ENCODE measurements around the gene CHN1. TPM values are rescaled to one million over a fixed set of nuclear protein-coding genes. Genes with fewer than 3 reads are reported as not detected.
A peak's percentile ranks its signal among the peaks of the same experiment; 100 is the strongest.

The CHN1 gene
- total RNA-seq, 6 donors from 2014 or later, result 7.2 to 27.1 (median 11.0) TPM

DNA sequence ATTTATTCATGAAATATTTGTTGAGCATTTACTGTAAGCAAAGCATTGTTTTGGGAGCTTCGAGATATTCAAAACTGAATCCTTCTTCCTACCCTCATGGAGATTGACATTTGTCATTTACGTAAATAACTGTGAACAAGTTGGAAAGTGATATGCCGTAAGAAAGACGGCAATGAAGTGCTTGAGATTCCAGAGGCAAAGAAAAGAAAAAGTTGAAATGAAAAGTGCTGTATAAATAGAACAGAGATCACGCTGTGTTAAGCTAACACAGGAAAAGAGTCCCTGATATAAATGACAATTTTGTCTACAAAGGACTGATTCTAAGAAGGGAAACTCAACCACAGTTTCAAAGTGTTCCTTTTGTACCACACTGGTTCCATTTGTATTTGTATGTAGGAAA is 242.7 kb downstream of the CHN1 start:
- WGBS, 2 donors, result 53 to 61% methylated on average over 5 of the region's 5 CpGs
- TF ChIP-seq EP300 (IDR thresholded peaks at IDR 0.05) (no peak), POLR2AphosphoS5 (IDR thresholded peaks at IDR 0.05) (no peak), CTCF (IDR thresholded peaks at IDR 0.05) (no peak), POLR2A (IDR thresholded peaks at IDR 0.05) (no peak)
- H3K27me3 ChIP-seq, result no peaks in the 10 kb centered on the region
- no peaks in the 10 kb centered on the region for H3K36me3 ChIP-seq
- no peak for DNase-seq
- no peak for ATAC-seq (ENCODE audit: low FRiP score in 2 of 2)
- no peaks in the 10 kb centered on the region for H3K9me3 ChIP-seq
- H3K27ac ChIP-seq, result no peak overlapping the region
- no peaks in the 10 kb centered on the region for H3K4me1 ChIP-seq
- H3K4me3 ChIP-seq, result no peak overlapping the region

DNA sequence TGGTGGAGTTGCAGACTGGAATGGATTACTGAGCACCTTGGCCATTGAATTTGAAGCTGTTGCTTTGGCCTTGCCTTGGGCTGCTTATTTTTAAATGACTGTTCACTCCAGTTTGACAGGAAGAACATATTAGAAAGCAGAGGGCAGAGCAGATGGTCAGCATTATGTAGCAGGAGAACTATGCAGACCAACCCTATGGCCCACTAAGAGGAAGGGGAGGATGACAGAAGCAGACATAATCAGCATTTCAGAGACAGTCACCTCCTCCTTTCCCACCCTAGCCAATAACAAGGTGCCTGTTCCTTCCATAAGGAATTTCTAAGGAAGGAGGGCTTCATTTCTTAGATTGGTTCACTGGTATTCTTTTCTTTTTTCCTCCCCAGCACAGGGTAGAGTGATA is 243.3 kb downstream of the CHN1 start:
- H3K27ac ChIP-seq, result no peak overlapping the region
- DNase-seq (no peak), ATAC-seq (ENCODE audit: low FRiP score in 2 of 2) (no peak)
- H3K4me3 ChIP-seq, result no peak overlapping the region
- H3K4me1 ChIP-seq, result no peaks in the 10 kb centered on the region
- H3K36me3 ChIP-seq, result no peaks in the 10 kb centered on the region
- TF ChIP-seq EP300 (IDR thresholded peaks at IDR 0.05) (no peak), POLR2AphosphoS5 (IDR thresholded peaks at IDR 0.05) (no peak), POLR2A (IDR thresholded peaks at IDR 0.05) (no peak), CTCF (IDR thresholded peaks at IDR 0.05) (no peak)
- H3K9me3 ChIP-seq, result no peaks in the 10 kb centered on the region
- H3K27me3 ChIP-seq, result no peaks in the 10 kb centered on the region

DNA sequence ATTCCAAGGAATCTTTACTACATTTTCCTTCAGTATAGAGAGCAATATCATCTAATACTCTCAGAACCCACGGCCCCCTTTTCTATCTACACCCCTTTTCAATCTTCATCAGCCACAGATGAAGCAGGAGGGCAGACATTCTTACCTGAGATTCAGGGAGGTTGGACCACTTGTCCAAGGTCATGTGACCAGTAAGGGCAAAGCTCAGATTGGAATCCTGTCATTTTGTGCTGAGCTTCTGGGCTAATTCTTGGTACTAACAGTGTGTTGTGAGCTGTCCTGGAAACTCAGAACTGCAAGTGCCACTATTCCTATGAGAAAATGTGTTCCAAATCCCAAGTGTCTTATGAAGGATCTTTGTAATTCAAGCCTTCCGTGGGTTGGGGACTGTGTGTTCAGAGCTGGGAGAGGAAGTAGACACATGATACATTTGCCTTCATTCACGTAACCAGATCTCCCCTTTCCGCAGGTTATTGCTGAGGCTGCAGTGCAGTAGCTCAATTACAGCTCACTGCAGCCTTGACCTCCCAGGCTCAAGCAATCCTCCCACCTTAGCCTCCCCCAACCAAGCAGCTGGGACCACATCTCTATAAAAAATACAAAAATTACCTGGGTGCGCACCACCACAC is 244.2 kb downstream of the CHN1 start:
- whole genome bisulfite sequencing, 2 donors, result 91 to 95% methylated on average over 5 of the region's 5 CpGs
- Histone ChIP-seq H3K4me1 (no peaks in the 10 kb centered on the region), H3K4me3 (no peak overlapping the region), H3K27me3 (no peaks in the 10 kb centered on the region), H3K9me3 (no peaks in the 10 kb centered on the region), H3K27ac (no peak overlapping the region), H3K36me3 (no peaks in the 10 kb centered on the region)
- DNase-seq (no peak), ATAC-seq (ENCODE audit: low FRiP score in 2 of 2) (no peak)
- no peak for TF ChIP-seq CTCF (IDR thresholded peaks at IDR 0.05)
- TF ChIP-seq POLR2A (IDR thresholded peaks at IDR 0.05), result no peak
- TF ChIP-seq EP300 (IDR thresholded peaks at IDR 0.05), result no peak
- no peak for TF ChIP-seq POLR2AphosphoS5 (IDR thresholded peaks at IDR 0.05)

DNA sequence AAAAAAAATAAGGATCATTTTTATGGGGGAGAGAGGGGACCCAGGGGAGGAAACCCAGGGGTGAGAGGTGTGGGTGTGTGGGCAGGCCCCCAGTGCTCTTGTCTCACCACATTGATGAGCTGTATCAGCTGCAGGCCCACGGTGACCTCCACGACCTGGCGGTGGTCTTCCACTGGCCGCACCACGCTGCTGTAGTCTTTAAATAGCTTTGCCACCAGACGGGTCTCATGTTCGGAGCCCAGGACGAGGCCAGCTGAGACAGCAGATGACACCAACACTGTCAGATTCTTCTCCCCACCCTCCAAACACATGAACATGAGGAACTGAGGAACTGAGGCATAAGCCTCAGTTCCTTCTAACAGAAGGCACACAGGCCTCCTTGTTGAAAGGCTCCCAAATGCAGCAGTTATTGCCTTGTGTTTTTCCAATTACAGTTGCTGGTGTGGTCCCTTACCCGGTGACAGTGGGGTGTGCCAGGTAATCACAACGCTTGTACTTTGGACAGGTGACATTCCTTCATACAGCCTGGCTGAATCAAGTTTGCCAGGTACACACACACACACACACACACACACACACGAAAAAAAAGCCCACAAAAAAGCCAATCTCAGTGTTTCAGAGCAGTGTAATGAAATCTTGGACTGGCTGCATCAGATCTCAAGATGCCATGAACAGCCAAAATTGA is 245.7 kb downstream of the CHN1 start:
- DNase-seq (peak in 1 of 2 donors; percentile 33), ATAC-seq (ENCODE audit: low FRiP score in 2 of 2) (no peak)
- no peaks in the 10 kb centered on the region for H3K9me3 ChIP-seq
- no peaks in the 10 kb centered on the region for H3K4me1 ChIP-seq
- no peaks in the 10 kb centered on the region for H3K36me3 ChIP-seq
- no peaks in the 10 kb centered on the region for H3K27me3 ChIP-seq
- H3K27ac ChIP-seq, result no peak overlapping the region
- TF ChIP-seq POLR2A (IDR thresholded peaks at IDR 0.05) (no peak), EP300 (IDR thresholded peaks at IDR 0.05) (no peak), POLR2AphosphoS5 (IDR thresholded peaks at IDR 0.05) (no peak), CTCF (IDR thresholded peaks at IDR 0.05) (no peak)
- H3K4me3 ChIP-seq, result no peak overlapping the region
- 80 to 81% methylated on average over 11 of the region's 11 CpGs for WGBS, 2 donors

DNA sequence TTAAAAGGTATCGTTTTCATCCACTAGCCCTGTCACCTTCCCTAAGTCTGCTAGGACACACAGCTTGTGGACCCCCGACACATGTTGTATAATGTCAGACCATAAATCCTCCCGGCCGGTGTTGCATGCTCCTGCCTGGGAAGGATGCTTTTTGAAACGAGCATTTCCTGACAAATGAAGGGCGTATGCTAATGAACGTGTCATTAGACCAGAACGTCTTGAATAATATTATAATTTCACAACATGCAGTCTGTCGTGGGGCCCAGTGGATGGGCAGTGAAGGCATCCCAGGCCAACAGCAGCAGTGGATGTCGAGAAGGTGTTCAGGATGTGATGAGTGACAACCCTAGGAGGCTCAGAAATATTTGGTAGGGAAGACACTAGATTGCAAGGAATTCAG is 248.4 kb downstream of the CHN1 start:
- Histone ChIP-seq H3K4me3 (no peak overlapping the region), H3K27me3 (no peaks in the 10 kb centered on the region), H3K27ac (no peak overlapping the region), H3K4me1 (no peaks in the 10 kb centered on the region), H3K9me3 (no peaks in the 10 kb centered on the region), H3K36me3 (no peaks in the 10 kb centered on the region)
- ATAC-seq (ENCODE audit: low FRiP score in 2 of 2) (no peak), DNase-seq (no peak)
- no peak for TF ChIP-seq POLR2A (IDR thresholded peaks at IDR 0.05)
- no peak for TF ChIP-seq EP300 (IDR thresholded peaks at IDR 0.05)
- no peak for TF ChIP-seq POLR2AphosphoS5 (IDR thresholded peaks at IDR 0.05)
- TF ChIP-seq CTCF (IDR thresholded peaks at IDR 0.05), result no peak
- 72% methylated on average over 10 of the region's 10 CpGs for WGBS, 2 donors

All from upper lobe of left lung (tissue), 6 donors.